Measurements from ENCODE around the gene FNDC3A. TPM values are rescaled to one million over a fixed set of nuclear protein-coding genes. Genes with fewer than 3 reads are reported as not detected.

Gene FNDC3A
- total and polyA plus RNA-seq, 9 of the 15 experiments (the other 6 are each of a cell fraction or from before 2014, with no cell fraction given) = 4.1 to 22.0 (median 13.5) TPM

GRCh38 chr13:48979892-48980291 lies 4.2 kb downstream of the FNDC3A start (continued):
- TF ChIP-seq CHD1 (IDR thresholded peaks at IDR 0.05; ENCODE audit: low read length) (no peak), PATZ1 (CRISPR knock-in tag; IDR thresholded peaks at IDR 0.05; ENCODE audit: borderline replicate concordance) (no peak), ZNF354B (CRISPR knock-in tag; IDR thresholded peaks at IDR 0.05) (no peak), RBM25 (IDR thresholded peaks at IDR 0.05; ENCODE audit: low read depth, low read length, severe bottlenecking) (no peak), CEBPB (tag; IDR thresholded peaks at IDR 0.05) (0 out of 2 replicates have a peak, but pooled peaks have one; percentile 15), PCBP2 (IDR thresholded peaks at IDR 0.05; ENCODE audit: low read depth, low read length, poor library complexity, severe bottlenecking) (no peak), SAP30 (IDR thresholded peaks at IDR 0.05; ENCODE audit: borderline replicate concordance, insufficient read depth, low read depth, low read length, poor library complexity, severe bottlenecking) (no peak)
- TF ChIP-seq, protein P1, sequence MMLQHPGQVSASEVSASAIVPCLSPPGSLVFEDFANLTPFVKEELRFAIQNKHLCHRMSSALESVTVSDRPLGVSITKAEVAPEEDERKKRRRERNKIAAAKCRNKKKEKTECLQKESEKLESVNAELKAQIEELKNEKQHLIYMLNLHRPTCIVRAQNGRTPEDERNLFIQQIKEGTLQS (IDR thresholded peaks at IDR 0.05) = peak; percentile 73; the same call in 1 of the 2 replicates
- TF ChIP-seq, protein P1 (CRISPR knock-in tag; conservative IDR thresholded peaks at IDR 0.05) = no peak
